Body of pancreas (tissue), 4 donors: ENCODE data around the gene IP6K2. TPM values are rescaled to one million over a fixed set of nuclear protein-coding genes. Genes with fewer than 3 reads are reported as not detected.
"Not testable (repeated sequence)": the region's sequence is repeated elsewhere in the genome, so short reads cannot be mapped to it uniquely, and the experiment has no call there.

ENCODE experiments used
- ATAC-seq: fragments of 150-250 bp; one replicate; pipeline ENCODE4 v1.9.1; 2016
- DNase-seq, 4 donors: peaks; one replicate each; pipeline ENCODE4 v3.0.0-alpha.2; 2019
- H3K27ac ChIP-seq, 4 donors: fragments of 200-600 bp; sonication (generic); 1 replicate in 3 of 4; 2 replicates in 1 of 4; pipeline versions ENCODE4 v1.5.1 to v1.6.1; 2016 to 2019; ENCODE audit warnings: mild to moderate bottlenecking in 1 of 4, mixed read lengths in 1 of 4, moderate library complexity in 1 of 4
- H3K27me3 ChIP-seq, 2 donors: fragments of 200-600 bp; sonication (generic); one replicate each; pipeline ENCODE4 v1.6.0; 2016; ENCODE audit warnings: mild to moderate bottlenecking in 1 of 2
- H3K36me3 ChIP-seq, 2 donors: fragments of 200-600 bp; sonication (generic); replicated peaks in 1 of 2; 2 replicates each; pipeline ENCODE4 v1.5.1; 2016; ENCODE audit warnings: low read depth in 2 of 2; ENCODE audit not compliant: insufficient read depth in 1 of 2
- H3K4me1 ChIP-seq: fragments of 200-600 bp; sonication (generic); one replicate; pipeline ENCODE4 v1.6.0; 2016
- H3K4me3 ChIP-seq, 2 donors: fragments of 200-600 bp; sonication (generic); 1 replicate in 1 of 2; 2 replicates in 1 of 2; pipeline ENCODE4 v1.5.1; 2016 to 2019
- H3K9me3 ChIP-seq, 3 donors: fragments of 200-600 bp; sonication (generic); 1 replicate in 2 of 3; 2 replicates in 1 of 3; pipeline ENCODE4 v1.5.1; 2016
- POLR2A ChIP-seq, 3 donors: fragments of 450-650 bp; IDR thresholded peaks; one replicate each; pipeline ENCODE4 v1.6.1; 2016; ENCODE audit warnings: antibody characterized with exemption in 3 of 3, mild to moderate bottlenecking in 2 of 3
- WGBS, 2 donors: methylation state at CpG; one replicate each; pipeline ENCODE4 v1.1.5; 2017; 5-methylcytosine and 5-hydroxymethylcytosine counted together
- intact Hi-C: fragments of 100-400 bp; cut with DNase I; formaldehyde crosslinking; loops from one replicate; pipeline ENCODE4 v1.15.1; 2023
- total RNA-seq, 2 donors: library from RNA; depleted of rRNA; stranded (reverse); fragments of >200 nt; gene quantifications; one replicate each; pipeline ENCODE4 v1.1.0, GENCODE V29; 2016
- TF ChIP-seq, protein P1 (sequence below), 7 experiments: fragments of 450-650 bp in 4 of 7; fragments of 200-600 bp in 3 of 7; sonication (generic) in 3 of 7; IDR thresholded peaks; one replicate each; pipeline ENCODE4 v1.5.1; 2016 to 2019; ENCODE audit warnings: antibody characterized with exemption in 7 of 7

Gene IP6K2
- total RNA-seq, 2 donors from 2014 or later, result 67.5 to 138 TPM

DNA sequence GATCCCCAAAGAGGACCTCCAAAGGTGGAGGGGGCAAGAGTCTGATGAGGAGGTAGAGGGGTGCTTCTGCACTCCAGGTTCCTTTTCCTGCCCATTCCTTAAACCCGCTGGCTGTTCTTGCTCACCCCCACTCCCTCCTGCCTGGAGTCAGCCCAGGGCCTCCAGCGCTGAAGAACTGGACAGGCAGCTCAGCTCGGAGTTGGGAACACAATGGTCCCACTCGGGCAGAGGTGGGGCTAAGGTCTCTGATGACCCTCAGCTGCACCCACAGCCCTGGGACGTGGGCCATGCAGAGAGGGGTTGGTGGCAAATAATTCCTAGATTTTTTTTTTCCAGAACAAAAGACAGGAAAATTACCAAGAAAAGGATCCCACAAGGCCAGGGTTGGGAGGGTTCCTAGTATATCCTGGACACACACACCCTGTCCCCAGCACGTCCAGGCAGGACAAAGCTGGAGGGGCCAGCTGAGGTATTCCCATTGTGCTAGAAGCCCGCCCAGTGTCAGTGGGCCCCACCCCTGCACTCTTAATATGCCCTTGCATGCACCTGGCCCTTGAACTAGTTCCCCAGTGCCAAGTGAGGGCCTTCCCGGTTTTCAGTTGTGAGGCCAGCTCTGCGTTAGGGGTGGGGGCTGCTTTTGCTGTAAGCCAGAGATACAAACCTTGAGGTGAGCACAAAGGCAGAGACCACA lies 22.1 kb upstream of the IP6K2 start:
- 58% methylated on average over 7 to 9 of the region's 9 CpGs for whole genome bisulfite sequencing, 2 donors
- H3K36me3 ChIP-seq, result no peaks in the 10 kb centered on the region
- DNase-seq, result peak in 2 of 4 donors; percentile 49 to 51
- H3K27ac ChIP-seq, result peak overlapping the region; percentile 65 to 81 (median 73)
- ATAC-seq, result no peak
- H3K4me1 ChIP-seq, result peaks cover 30% of the 10 kb centered on the region
- intact Hi-C loops, result no loop called here
- no peak overlapping the region for H3K4me3 ChIP-seq
- TF ChIP-seq, protein P1, sequence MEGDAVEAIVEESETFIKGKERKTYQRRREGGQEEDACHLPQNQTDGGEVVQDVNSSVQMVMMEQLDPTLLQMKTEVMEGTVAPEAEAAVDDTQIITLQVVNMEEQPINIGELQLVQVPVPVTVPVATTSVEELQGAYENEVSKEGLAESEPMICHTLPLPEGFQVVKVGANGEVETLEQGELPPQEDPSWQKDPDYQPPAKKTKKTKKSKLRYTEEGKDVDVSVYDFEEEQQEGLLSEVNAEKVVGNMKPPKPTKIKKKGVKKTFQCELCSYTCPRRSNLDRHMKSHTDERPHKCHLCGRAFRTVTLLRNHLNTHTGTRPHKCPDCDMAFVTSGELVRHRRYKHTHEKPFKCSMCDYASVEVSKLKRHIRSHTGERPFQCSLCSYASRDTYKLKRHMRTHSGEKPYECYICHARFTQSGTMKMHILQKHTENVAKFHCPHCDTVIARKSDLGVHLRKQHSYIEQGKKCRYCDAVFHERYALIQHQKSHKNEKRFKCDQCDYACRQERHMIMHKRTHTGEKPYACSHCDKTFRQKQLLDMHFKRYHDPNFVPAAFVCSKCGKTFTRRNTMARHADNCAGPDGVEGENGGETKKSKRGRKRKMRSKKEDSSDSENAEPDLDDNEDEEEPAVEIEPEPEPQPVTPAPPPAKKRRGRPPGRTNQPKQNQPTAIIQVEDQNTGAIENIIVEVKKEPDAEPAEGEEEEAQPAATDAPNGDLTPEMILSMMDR (IDR thresholded peaks at IDR 0.05), result no peak
- no peak for TF ChIP-seq POLR2A (IDR thresholded peaks at IDR 0.05)
- H3K27me3 ChIP-seq, result no peaks in the 10 kb centered on the region
- no peaks in the 10 kb centered on the region for H3K9me3 ChIP-seq

DNA sequence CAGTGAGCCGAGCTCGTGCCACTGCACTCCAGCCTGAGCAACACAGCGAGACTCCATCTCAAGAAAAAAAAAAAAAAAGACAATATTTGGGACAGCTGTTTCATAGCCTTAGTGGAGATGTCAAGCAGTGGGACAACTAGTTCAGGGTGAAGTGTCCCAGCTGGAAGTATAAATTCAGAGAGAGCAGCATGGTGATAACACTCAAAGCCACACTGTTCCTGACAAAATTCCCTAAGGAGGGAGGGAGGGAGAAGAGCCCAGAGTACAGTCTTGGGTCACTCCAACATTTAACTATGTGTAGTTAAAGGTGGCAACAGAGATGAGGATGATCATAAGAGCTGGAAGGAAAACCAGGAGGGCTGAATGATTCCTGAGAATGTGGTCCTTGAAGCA lies 21.1 kb upstream of the IP6K2 start:
- H3K27me3 ChIP-seq, result no peaks in the 10 kb centered on the region
- 85 to 96% methylated on average over 3 of the region's 3 CpGs for WGBS, 2 donors
- H3K4me1 ChIP-seq, result peaks cover 30% of the 10 kb centered on the region
- no peak for DNase-seq
- peak overlapping the region in 3 of 4 donors; percentile 65 to 81 (median 78) for H3K27ac ChIP-seq
- H3K9me3 ChIP-seq, result no peaks in the 10 kb centered on the region
- no peaks in the 10 kb centered on the region for H3K36me3 ChIP-seq
- intact Hi-C loops, result no loop called here
- H3K4me3 ChIP-seq, result no peak overlapping the region
- no peak for ATAC-seq
- no peak for TF ChIP-seq POLR2A (IDR thresholded peaks at IDR 0.05)
- TF ChIP-seq, protein P1 (IDR thresholded peaks at IDR 0.05), result no peak

DNA sequence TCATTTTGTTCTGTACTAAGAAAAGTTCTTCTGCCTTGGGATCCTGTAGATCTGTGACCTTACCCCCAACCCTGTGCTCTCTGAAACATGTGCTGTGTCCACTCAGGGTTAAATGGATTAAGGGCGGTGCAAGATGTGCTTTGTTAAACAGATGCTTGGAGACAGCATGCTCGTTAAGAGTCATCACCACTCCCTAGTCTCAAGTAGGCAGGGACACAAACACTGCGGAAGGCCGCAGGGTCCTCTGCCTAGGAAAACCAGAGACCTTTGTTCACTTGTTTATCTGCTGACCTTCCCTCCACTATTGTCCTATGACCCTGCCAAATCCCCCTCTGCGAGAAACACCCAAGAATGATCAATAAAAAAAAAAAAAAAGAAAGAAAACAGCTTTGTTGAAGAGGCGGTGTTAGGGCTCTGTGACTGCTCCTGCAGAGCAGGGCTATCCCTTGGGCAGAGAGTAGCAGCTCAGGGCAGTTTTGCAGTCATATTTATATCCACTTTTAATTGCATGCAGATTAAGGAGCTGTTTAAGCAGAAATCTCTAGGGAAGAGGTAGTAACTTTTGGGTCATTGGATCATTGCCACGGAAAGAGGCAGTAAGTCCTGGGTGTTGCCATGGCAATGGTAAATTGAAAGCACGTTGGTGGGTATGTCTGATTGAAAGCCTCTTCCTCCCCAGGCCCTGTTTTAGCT lies 18.2 kb upstream of the IP6K2 start:
- intact Hi-C loops, H3K36me3 ChIP-seq, H3K27ac ChIP-seq, H3K4me3 ChIP-seq, ATAC-seq, DNase-seq, H3K9me3 ChIP-seq, H3K27me3 ChIP-seq: not testable (repeated sequence)
- H3K4me1 ChIP-seq, result peaks cover 19% of the 10 kb centered on the region
- 49 to 51% methylated on average over 8 of the region's 8 CpGs for WGBS, 2 donors

DNA sequence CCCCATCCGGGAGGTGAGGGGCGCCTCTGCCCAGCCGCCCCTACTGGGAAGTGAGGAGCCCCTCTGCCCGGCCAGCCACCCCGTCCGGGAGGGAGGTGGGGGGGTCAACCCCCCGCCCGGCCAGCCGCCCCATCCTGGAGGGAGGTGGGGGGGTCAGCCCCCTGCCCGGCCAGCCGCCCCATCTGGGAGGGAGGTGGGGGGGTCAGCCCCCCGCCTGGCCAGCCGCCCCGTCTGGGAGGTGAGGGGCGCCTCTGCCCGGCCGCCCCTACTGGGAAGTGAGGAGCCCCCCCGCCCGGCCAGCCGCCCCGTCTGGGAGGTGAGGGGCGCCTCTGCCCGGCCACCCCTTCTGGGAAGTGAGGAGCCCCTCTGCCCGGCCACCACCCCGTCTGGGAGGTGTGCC lies 17.5 kb upstream of the IP6K2 start:
- H3K27ac ChIP-seq, ATAC-seq, H3K27me3 ChIP-seq, H3K9me3 ChIP-seq, intact Hi-C loops, H3K36me3 ChIP-seq, H3K4me3 ChIP-seq, DNase-seq: not testable (repeated sequence)
- no CpG with 5 or more reads among the region's 25 CpGs for WGBS, 2 donors
- peaks cover 12% of the 10 kb centered on the region for H3K4me1 ChIP-seq

DNA sequence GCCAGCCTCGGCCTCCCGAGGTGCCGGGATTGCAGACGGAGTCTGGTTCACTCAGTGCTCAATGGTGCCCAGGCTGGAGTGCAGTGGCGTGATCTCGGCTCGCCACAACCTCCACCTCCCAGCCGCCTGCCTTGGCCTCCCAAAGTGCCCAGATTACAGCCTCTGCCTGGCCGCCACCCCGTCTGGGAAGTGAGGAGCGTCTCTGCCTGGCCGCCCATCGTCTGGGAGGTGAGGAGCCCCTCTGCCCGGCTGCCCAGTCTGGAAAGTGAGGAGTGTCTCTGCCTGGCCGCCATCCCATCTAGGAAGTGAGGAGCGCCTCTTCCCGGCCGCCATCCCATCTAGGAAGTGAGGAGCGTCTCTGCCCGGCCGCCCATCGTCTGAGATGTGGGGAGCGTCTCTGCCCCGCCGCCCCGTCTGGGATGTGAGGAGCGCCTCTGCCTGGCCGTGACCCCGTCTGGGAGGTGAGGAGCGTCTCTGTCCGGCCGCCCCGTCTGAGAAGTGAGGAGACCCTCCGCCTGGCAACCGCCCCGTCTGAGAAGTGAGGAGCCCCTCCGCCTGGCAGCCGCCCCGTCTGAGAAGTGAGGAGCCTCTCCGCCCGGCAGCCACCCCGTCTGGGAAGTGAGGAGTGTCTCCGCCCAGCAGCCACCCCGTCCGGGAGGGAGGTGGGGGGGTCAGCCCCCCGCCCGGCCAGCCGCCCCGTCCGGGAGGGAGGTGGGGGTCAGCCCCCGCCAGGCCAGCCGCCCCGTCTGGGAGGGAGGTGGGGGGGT lies 16.9 kb upstream of the IP6K2 start:
- ATAC-seq, H3K4me1 ChIP-seq, H3K27ac ChIP-seq, intact Hi-C loops, DNase-seq, H3K27me3 ChIP-seq, H3K4me3 ChIP-seq, H3K36me3 ChIP-seq, H3K9me3 ChIP-seq: not testable (repeated sequence)
- WGBS, 2 donors, result 100% methylated on average over 1 to 5 of the region's 53 CpGs

DNA sequence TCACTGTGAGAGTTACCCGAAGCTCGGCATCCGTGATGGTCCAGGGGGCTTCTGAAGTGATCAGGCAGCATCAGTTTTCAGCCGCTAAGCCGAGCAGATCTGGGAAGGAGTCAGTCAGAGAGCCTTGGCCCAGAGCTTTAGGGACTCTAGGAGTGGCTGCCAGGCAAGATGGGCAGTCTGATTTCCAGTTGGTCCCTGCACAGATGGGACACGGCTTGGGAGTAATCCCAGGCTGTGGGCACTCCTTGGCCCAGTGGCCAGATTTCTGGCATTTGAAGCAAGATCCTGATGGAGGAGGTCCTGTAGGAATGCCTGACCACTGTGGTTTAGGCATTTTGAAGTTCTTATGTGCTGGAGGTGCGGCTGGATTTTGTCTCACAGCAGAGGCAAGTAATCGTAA lies 10.5 kb upstream of the IP6K2 start:
- TF ChIP-seq POLR2A (IDR thresholded peaks at IDR 0.05), result no peak
- TF ChIP-seq, protein P1 (IDR thresholded peaks at IDR 0.05), result no peak
- Histone ChIP-seq H3K27ac (no peak overlapping the region), H3K4me1 (no peaks in the 10 kb centered on the region), H3K36me3 (no peaks in the 10 kb centered on the region), H3K9me3 (no peaks in the 10 kb centered on the region), H3K27me3 (no peaks in the 10 kb centered on the region), H3K4me3 (no peak overlapping the region)
- 91 to 93% methylated on average over 8 of the region's 8 CpGs for WGBS, 2 donors
- ATAC-seq, result no peak
- intact Hi-C loops, result no loop called here
- no peak for DNase-seq

DNA sequence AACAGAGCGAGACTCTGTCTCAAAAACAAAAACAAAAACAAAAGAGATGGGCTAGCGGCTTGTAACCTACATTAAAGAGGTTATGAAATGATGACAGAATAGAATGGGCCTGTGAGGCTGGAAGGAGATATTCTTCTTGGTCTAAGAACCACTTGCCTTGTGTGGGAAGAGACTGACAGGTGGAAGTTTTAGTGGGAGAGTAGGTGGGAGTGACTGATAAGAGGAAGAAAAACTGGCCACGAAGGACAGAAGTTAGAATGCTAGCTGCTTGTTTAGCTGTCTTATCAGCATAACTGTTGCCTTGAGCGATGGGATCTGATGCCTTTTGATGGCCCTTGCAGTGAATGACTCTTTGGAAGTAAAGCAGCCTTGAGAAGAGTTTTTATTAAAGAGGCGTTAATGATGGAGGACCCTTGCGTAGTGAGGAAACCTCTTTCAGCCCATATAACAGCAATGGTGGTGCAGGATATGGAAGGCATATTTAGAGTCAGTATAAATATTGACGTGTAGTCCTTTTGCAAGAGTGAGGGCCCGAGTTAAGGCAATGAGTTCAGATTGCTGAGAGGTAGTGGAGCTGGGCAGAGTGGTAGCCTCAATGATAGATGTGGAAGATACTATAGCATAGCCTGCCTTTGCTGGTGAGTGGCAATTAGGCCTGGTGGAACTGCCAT lies 8.3 kb upstream of the IP6K2 start:
- H3K4me1 ChIP-seq, H3K27me3 ChIP-seq, DNase-seq, H3K27ac ChIP-seq, intact Hi-C loops, H3K36me3 ChIP-seq, H3K9me3 ChIP-seq, ATAC-seq, H3K4me3 ChIP-seq: not testable (repeated sequence)
- WGBS, 2 donors, result 86 to 88% methylated on average over 8 of the region's 8 CpGs
